ENCODE measurements around the gene CUTA.
A peak's percentile ranks its signal among the peaks of the same experiment; 100 is the strongest.
"Not testable (repeated sequence)": the region's sequence is repeated elsewhere in the genome, so short reads cannot be mapped to it uniquely, and the experiment has no call there.

Gene CUTA

GRCh38 chr6:33410711-33411631, 6.9 kb downstream of the CUTA start, which contains the start of gene PHF1:
PHF1 (plus strand) TSS chr6:33411014; CDS start chr6:33412264, 1,250 bp downstream.
- DNase-seq (ENCODE audit: low read depth) = peak; percentile 59
- H3K4me3 ChIP-seq (ENCODE audit: low read depth, low read length) = peak within 1 kb of the TSS; percentile 70

DNA sequence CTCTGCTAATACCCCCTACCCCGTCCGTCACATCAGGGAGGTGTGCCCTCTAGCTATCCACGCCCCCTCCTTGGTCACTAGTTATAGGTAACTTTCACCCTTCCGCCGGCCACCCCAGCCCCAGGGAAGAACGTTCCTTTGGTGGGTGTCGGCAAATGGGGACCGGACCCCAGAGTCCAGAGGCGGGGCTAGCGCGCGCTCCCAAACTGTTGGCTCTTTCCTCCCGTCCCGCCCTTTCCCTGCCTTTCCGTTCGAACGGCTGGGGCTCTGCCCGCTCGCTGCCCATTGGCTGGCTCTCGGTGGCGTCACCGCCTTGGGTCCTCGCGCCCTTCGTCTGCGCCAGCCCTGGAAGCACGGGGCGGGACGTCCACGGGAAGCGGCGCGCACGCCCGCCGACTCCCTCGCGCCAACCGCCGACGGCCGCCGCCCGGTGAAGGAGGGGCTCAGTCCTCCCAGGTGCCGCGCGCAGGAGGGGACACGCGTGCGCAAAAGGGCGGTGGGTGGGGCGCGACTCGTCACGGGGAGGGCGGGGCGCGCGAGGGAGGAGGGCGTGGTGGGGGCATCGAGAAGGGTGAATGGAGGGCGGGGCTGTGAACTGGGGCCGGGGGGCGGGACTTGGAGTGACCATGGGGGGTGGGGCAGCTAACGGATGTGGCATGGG, 7.7 kb downstream of the CUTA start:
- H3K4me3 ChIP-seq (ENCODE audit: low read depth, low read length) = peak overlapping the region; percentile 70
- peak; percentile 94 for DNase-seq (ENCODE audit: low read depth)

DNA sequence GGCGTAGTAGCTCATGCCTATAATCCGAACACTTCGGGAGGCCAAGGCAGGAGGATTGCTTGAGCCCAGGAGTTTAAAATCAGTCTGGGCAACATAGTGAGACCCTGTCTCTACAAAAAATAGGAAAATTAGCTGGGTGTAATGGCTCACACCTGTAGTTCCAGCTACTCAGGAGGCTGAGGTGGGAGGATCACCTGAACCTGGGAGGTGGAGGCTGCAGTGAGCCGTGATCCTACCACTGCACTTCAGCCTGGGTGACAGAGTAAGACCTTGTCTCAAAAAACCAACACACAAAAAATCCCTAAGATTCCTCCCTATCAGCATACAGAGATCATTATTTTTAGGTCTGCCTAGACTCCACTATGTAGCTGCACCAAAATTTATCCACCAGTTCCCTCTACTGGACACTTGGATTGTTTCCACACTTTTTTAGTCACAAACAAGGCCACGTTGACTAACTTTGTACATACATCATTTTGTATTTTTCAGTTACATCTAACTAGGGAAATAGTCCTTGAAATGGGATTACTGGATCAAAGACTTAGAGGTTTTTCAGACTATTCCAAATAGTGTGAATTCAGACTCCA, 10.7 kb downstream of the CUTA start:
- no peak overlapping the region for H3K4me3 ChIP-seq (ENCODE audit: low read depth, low read length)
- no peak for DNase-seq (ENCODE audit: low read depth)

DNA sequence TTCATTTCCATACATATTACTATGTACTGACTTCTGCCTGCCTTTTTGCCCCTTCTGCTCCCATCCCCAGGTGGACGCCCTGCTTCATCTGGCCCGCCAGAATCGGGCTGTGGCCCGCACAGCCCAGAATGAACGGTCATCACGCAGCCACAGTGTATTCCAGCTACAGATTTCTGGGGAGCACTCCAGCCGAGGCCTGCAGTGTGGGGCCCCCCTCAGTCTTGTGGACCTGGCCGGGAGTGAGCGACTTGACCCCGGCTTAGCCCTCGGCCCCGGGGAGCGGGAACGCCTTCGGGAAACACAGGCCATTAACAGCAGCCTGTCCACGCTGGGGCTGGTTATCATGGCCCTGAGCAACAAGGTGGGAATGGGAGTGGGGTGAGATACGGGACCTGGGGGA, 11.8 kb downstream of the CUTA start:
- no peak overlapping the region for H3K4me3 ChIP-seq (ENCODE audit: low read depth, low read length)
- DNase-seq (ENCODE audit: low read depth) = no peak

DNA sequence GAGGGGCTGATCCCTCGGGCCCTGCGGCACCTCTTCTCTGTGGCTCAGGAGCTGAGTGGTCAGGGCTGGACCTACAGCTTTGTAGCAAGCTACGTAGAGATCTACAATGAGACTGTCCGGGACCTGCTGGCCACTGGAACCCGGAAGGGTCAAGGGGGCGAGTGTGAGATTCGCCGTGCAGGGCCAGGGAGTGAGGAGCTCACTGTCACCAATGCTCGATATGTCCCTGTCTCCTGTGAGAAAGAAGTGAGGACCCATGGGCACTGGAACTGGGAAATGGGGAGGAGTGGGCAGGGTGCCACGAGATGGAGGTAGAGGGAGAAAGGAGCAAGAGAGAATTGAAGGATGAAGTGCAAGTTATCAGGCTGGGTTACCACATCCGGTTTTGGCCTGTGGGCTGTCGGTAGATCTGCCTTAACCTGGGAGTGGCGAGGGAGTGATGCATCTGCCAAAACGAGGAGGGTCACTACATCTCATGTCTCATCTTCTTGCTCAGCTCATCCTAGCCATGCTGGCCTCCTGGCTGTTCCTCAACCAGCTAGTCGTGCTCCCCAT, 12.4 kb downstream of the CUTA start:
- no peak for DNase-seq (ENCODE audit: low read depth)
- H3K4me3 ChIP-seq (ENCODE audit: low read depth, low read length) = no peak overlapping the region

DNA sequence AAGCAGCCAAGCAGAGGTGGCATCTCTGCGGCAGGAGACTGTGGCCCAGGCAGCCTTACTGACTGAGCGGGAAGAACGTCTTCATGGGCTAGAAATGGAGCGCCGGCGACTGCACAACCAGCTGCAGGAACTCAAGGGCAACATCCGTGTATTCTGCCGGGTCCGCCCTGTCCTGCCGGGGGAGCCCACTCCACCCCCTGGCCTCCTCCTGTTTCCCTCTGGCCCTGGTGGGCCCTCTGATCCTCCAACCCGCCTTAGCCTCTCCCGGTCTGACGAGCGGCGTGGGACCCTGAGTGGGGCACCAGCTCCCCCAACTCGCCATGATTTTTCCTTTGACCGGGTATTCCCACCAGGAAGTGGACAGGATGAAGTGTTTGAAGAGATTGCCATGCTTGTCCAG, 13.0 kb downstream of the CUTA start:
- DNase-seq (ENCODE audit: low read depth) = no peak

GRCh38 chr6:33399881-33400280, 18.0 kb downstream of the CUTA start:
- not testable (repeated sequence) for DNase-seq (ENCODE audit: low read depth); H3K4me3 ChIP-seq (ENCODE audit: low read depth, low read length)

More for the DNA sequence above, 13.0 kb downstream of the CUTA start:
- no peak overlapping the region for H3K4me3 ChIP-seq (ENCODE audit: low read depth, low read length)

DNA sequence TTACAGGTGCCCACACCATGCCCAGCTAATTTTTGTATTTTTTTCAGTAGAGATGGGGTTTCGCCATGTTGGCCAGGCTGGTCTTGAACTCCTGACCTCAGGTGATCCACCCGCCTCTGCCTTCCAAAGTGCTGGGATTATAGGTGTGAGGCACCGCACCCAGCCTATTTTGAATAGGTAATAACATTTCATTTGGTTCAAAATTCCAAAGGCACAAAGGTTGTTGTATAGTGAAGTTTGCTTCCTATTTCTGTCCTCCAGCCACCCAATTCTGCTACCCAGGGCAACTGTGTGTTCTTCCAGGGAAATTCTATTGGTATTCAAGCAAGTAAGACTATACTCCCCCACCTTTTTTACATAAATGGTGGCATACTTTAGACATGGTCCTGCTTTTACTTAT, 19.3 kb downstream of the CUTA start:
- DNase-seq (ENCODE audit: low read depth); H3K4me3 ChIP-seq (ENCODE audit: low read depth, low read length): not testable (repeated sequence)

GRCh38 chr6:33397541-33397940, 20.4 kb downstream of the CUTA start:
- no peak overlapping the region for H3K4me3 ChIP-seq (ENCODE audit: low read depth, low read length)
- no peak for DNase-seq (ENCODE audit: low read depth)

- peak overlapping the region; percentile 90 for H3K4me3 ChIP-seq (ENCODE audit: low read depth, low read length)
- DNase-seq (ENCODE audit: low read depth) = no peak
Observed at GRCh38 chr6:33392979-33393378, 24.9 kb downstream of the CUTA start.

GRCh38 chr6:33392595-33392948, 25.3 kb downstream of the CUTA start:
- DNase-seq (ENCODE audit: low read depth) = no peak
- H3K4me3 ChIP-seq (ENCODE audit: low read depth, low read length) = peak overlapping the region; percentile 90

- peak overlapping the region; percentile 90 for H3K4me3 ChIP-seq (ENCODE audit: low read depth, low read length)
- no peak for DNase-seq (ENCODE audit: low read depth)
Observed at GRCh38 chr6:33391922-33392594, 25.8 kb downstream of the CUTA start.

DNA sequence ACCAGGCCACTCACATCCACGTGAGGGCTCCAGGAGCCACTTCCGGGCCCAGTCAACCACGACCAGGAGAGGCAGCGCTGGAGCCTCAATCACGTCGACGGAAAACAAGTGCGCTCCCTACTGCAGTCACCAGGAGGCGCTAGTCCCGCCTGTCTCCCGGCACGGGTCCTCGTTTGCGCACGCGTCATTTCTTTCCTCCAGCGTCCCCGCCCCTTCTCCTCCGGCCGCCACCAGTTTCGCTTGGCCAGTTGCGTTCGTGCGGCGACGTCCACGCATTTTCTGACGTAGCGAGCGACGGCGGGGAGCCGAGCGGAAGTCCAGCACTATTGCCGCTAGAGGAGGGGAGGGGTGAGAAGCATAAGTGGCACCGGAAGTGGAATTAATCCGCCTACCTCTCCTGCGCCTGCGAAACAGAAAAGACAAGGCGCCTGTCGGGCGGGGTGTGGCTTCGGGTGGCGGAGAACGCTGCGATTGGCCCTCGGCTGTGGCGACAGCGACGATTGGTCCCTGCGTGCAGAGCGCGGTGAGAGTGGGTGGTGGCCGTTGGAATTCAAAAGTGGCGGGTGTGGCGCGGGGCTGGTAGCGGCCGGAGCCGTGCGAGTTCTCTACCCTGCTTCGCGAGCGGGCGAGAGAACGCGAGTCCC, 26.5 kb downstream of the CUTA start, which contains the start of gene KIFC1:
Gene KIFC1, plus strand, starts transcription at position 546 of the 644 bp plus-strand sequence. CDS start 163 bp downstream, outside the sequence.
- peak within 1 kb of the TSS; percentile 90 for H3K4me3 ChIP-seq (ENCODE audit: low read depth, low read length)

GRCh38 chr6:33390767-33391277, 27.1 kb downstream of the CUTA start:
- peak overlapping the region; percentile 19 for H3K4me3 ChIP-seq (ENCODE audit: low read depth, low read length)

More for the DNA sequence above, 26.5 kb downstream of the CUTA start, which contains the start of gene KIFC1:
- DNase-seq (ENCODE audit: low read depth) = peak; percentile 100

DNA sequence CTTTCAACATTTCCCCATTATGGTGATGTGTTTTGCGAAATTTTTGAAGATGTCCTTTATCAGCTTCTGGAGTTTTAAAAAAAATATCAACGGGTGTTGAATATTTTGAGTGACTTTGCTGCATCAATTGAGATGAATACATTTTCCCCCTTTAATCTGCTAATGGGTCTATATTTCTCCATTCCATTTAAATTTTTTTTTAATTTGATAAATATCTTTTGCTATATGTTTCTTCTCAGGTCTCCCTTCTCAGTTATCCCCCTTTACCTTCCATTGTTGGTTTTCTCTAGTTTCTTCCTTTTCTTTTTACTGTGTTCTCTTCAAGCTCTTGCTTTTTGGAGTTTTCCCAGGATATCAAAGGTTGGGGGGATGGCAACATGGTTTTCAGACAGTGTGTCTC, 27.7 kb downstream of the CUTA start:
- DNase-seq (ENCODE audit: low read depth) = no peak
- H3K4me3 ChIP-seq (ENCODE audit: low read depth, low read length) = no peak overlapping the region

More at GRCh38 chr6:33390767-33391277, 27.1 kb downstream of the CUTA start:
- no peak for DNase-seq (ENCODE audit: low read depth)

DNA sequence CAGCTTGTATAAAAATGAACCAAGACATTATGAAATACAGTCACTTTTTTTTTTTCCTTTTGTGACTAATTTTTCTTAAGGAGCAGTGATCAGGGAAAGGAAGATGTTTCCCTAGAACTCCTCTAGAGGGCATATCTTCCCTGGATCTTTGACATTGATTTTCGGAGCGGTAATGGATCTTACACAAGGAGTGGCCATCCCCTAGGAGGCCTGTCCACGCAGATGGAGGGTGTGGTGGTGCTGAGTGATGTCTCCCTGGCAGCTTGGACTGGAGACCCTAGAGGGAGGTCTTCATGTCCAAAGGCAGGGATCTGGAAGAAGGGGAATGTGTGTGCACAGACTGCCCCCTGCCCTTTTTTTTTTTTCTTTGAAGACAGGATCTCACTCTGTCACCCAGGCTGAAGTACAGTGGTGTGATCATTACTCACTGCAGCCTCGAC, 33.3 kb downstream of the CUTA start:
- peak; percentile 35 for DNase-seq (ENCODE audit: low read depth)
- no peak overlapping the region for H3K4me3 ChIP-seq (ENCODE audit: low read depth, low read length)

- no peak overlapping the region for H3K4me3 ChIP-seq (ENCODE audit: low read depth, low read length)
- no peak for DNase-seq (ENCODE audit: low read depth)
Observed at GRCh38 chr6:33383427-33384185, 34.3 kb downstream of the CUTA start.
